ENCODE measurements around the gene NUP88. TPM values are rescaled to one million over a fixed set of nuclear protein-coding genes. Genes with fewer than 3 reads are reported as not detected.

The NUP88 gene
- total RNA-seq, 1 donor from 2014 or later, result 72.4 TPM

GRCh38 chr17:5446786-5447185 is 27.3 kb upstream of the NUP88 start:
- H3K36me3 Mint-ChIP-seq, result peaks cover 23% of the 10 kb centered on the region
- H3K27ac Mint-ChIP-seq, result no peak overlapping the region
- no peaks in the 10 kb centered on the region for H3K4me1 Mint-ChIP-seq (ENCODE audit: unreplicated experiment)
- TF ChIP-seq CTCF (conservative IDR thresholded peaks at IDR 0.05), result no peak
- no peak overlapping the region for H3K4me3 Mint-ChIP-seq
- H3K27me3 Mint-ChIP-seq, result no peaks in the 10 kb centered on the region
- H3K9me3 Mint-ChIP-seq, result no peaks in the 10 kb centered on the region
- no peak for DNase-seq (ENCODE audit: extremely low spot score, unreplicated experiment)

GRCh38 chr17:5444209-5444608 is 24.7 kb upstream of the NUP88 start:
- Mint-ChIP-seq H3K27ac (no peak overlapping the region), H3K36me3 (peaks cover 14% of the 10 kb centered on the region), H3K9me3 (no peaks in the 10 kb centered on the region), H3K27me3 (no peaks in the 10 kb centered on the region), H3K4me1 (ENCODE audit: unreplicated experiment) (peaks cover 6% of the 10 kb centered on the region), H3K4me3 (no peak overlapping the region)
- no peak for DNase-seq (ENCODE audit: extremely low spot score, unreplicated experiment)
- no peak for TF ChIP-seq CTCF (conservative IDR thresholded peaks at IDR 0.05)

GRCh38 chr17:5443728-5444127 is 24.3 kb upstream of the NUP88 start:
- Mint-ChIP-seq H3K4me3 (no peak overlapping the region), H3K27ac (no peak overlapping the region), H3K36me3 (peaks cover 14% of the 10 kb centered on the region), H3K4me1 (ENCODE audit: unreplicated experiment) (peaks cover 6% of the 10 kb centered on the region), H3K9me3 (no peaks in the 10 kb centered on the region), H3K27me3 (no peaks in the 10 kb centered on the region)
- TF ChIP-seq CTCF (conservative IDR thresholded peaks at IDR 0.05), result no peak
- no peak for DNase-seq (ENCODE audit: extremely low spot score, unreplicated experiment)

- Mint-ChIP-seq H3K27ac (peak overlapping the region; percentile 83), H3K9me3 (no peaks in the 10 kb centered on the region), H3K36me3 (peaks cover 13% of the 10 kb centered on the region), H3K4me3 (peak overlapping the region; percentile 87), H3K27me3 (no peaks in the 10 kb centered on the region), H3K4me1 (ENCODE audit: unreplicated experiment) (peaks cover 23% of the 10 kb centered on the region)
- no peak for DNase-seq (ENCODE audit: extremely low spot score, unreplicated experiment)
- TF ChIP-seq CTCF (conservative IDR thresholded peaks at IDR 0.05), result peak; percentile 52
These were observed 19.9 kb upstream of the NUP88 start for GRCh38 chr17:5439446-5439764.

- Mint-ChIP-seq H3K4me1 (ENCODE audit: unreplicated experiment) (peaks cover 23% of the 10 kb centered on the region), H3K9me3 (no peaks in the 10 kb centered on the region), H3K27me3 (no peaks in the 10 kb centered on the region), H3K36me3 (peaks cover 15% of the 10 kb centered on the region), H3K27ac (peak within 1 kb of the TSS; percentile 89), H3K4me3 (peak within 1 kb of the TSS; percentile 92)
- DNase-seq (ENCODE audit: extremely low spot score, unreplicated experiment), result peak; percentile 97
- TF ChIP-seq CTCF (conservative IDR thresholded peaks at IDR 0.05), result peak; percentile 100
These were observed 19.4 kb upstream of the NUP88 start, which contains the start of gene C1QBP for GRCh38 chr17:5438716-5439445. Gene C1QBP (minus strand): TSS chr17:5439155. CDS start chr17:5439073, 82 bp downstream.
